NOMO-1 (cell line): ENCODE results near the gene THAP11.
A peak's percentile ranks its signal among the peaks of the same experiment; 100 is the strongest.

ENCODE experiments used
- DNase-seq, 2 experiments: peaks; one replicate each; lab custom pipeline; 2025; ENCODE audit not compliant: unreplicated experiment in 2 of 2; lab: John Stamatoyannopoulos, UW

Gene THAP11

DNA sequence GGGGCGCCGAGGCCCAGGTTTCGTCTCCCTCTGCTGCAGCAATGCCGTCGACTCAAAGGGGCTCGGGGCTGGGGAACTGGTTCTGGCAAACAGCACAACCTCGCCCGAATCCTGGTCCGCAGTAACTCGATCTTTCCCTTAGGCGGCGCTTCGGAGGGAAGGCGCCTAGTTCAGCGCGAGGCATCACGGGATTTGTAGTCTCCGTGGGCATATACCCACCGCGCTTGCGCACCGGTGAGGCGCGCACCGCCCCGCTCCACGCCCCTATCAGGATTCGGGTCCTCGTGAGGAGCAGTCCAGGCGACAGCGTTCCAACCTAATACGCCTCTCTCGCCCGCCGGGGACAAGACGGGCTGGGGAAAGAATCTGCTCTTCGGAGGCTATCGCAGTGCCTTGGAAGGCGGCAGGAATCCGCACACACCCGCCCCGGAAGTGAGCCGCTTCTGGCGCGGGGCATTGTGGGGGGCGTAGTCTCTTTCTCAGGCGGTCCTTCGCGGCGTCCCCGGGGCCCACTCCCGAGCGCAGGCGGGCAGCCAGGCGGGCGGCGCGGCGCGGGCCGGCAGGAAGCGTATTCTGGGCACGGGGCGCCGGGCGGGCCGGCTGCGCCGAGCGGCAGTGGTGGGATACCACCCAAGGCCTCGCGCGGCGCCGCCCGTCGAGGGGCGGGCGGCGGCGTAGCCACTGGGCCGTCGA, at the start of gene THAP11:
THAP11 (plus strand) TSS at position 505 of the 693 bp plus-strand sequence. CDS start 235 bp downstream, outside the sequence.
- DNase-seq, result peak; percentile 96 to 99

DNA sequence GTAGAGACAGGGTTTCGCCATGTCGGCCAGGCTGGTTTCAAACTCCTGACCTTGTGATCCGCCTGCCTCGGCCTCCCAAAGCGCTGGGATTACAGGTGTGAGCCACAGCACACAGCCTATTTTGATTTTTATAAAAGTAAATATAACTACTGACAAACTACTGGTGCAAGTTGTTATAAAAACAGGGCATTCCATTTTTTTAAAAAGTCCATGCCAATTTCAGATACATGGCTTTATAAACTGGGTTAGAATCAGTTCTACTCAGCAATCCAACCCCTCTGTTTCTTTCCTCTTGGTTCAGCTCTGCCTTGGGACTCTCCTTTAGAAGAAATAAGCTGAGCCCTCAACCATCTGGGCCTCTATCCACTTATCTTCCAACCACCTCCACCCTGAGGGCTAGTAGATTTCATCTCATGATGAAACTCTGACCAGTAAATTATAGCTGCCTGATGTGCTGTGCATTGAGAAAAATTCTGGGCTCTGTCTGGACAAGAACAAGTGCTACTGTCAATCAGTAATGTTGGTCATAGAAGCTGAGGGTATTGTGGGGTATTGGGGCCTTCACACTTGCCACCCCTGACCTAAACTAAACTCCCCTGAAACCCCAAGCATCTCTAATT, 45.9 kb upstream of the THAP11 start:
- no peak for DNase-seq

DNA sequence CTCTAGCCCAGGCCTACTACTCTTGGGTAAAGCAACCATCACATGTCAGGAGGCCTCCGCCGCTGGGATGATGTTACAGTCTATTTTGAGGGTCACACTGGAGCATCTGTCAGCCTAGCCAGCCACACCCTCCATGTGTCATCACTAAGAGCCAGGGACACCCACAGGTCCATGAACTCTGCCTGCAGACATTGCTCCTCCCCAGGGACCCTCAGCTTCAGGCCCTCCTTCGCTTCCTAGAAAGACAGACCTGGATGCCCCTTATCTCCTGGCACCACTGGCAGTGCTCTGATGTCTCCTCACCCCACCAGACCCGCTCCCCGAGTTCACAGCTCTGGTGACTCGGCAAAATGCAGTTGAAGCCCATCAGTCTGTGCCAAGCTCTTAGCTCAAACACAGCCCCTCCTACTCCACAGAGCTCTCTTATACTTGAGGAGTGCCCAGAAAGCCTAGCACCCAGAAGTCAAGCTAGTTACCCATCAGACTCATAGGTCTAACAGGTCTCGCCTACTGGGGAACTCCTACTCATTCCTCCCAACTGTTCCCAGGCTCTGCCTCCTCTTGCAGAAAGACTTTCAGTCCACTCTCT, 41.7 kb upstream of the THAP11 start:
- no peak for DNase-seq

DNA sequence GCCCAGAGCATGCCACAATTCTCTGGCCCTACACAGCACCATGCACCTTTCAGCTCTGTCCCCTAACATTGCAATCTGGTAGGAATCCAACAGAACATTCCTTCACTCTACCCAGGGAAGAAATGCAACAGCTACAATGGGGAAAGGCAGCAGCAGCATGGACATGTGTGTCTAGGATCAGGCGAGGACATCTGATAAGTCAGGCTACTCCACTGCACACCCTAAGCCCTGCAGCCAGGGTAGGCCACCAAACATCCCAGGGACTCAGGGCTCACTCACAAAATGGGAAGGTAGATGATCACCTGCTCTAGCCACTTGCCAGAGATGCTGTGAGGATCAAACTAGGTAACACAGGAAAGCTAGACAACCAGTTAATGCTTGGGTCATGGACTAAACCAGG, 40.9 kb upstream of the THAP11 start:
- no peak for DNase-seq

DNA sequence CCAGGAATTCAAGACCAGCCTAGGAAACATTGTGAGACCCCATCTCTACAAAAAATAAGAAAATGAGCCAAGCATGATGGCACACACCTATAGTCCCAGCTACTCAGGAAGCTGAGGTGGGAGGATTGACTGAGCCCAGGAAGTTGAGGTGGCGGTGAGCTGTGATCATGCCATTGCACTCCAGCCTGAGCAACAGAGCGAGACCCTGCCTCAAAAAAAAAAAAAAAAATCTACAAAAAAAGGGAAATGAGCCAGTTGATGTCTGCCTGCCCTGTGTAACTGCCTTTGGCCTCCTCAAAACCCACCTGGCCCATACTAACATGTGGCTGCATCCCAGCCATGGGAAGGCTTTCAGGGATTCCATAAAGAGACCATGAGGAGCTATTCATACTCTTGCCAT, 40.2 kb upstream of the THAP11 start:
- DNase-seq, result no peak

DNA sequence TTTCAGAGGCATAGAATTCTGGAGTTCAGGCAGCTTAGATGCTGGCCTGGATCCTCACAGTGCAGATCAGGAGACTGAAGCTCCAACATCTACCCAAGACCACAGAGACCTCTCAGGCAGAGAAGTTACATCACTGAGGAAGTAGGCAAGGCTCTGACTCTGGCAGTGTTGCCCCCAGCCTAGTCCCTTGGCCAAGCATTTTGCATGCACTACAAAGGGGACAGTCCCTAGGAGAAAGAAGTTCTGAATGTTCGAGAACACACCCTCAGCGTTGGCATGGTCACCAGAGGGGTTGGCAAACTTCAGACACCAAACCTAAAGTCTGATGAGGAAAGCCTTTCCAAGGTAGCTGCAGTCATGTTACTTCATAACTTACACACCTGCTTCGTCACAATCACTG, 38.2 kb upstream of the THAP11 start:
- no peak for DNase-seq

DNA sequence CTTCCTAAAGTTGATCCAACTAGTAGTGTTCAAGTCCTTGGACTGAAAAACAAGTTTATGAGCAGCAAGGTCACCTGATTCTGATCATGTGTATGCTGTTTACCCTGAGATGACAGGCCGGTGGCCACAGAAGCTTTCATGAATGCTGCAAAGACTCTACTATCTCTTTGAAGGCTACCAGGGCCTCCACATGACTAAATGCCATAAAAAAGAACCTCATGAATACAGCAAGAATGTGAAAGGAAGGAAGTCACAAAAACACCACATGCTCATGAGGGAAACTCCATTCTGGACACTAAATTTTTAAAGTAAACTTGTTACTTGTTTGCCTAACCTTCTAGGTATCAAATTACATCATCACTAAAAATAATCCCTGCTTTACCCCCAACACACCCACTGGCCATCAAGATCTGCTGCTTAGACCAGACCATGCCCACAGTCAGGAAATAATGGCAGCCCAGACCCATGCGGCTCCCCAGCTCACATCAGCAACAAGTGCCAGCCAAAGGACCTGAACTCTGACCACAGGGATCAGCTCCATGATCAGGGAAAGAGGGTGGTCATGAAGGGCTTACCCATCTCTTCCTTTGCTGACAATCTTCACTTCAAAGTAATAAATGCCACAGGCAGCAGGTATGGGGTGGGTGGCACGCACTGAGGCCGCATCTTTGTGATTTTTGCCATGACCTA, 37.1 kb upstream of the THAP11 start:
- no peak for DNase-seq

DNA sequence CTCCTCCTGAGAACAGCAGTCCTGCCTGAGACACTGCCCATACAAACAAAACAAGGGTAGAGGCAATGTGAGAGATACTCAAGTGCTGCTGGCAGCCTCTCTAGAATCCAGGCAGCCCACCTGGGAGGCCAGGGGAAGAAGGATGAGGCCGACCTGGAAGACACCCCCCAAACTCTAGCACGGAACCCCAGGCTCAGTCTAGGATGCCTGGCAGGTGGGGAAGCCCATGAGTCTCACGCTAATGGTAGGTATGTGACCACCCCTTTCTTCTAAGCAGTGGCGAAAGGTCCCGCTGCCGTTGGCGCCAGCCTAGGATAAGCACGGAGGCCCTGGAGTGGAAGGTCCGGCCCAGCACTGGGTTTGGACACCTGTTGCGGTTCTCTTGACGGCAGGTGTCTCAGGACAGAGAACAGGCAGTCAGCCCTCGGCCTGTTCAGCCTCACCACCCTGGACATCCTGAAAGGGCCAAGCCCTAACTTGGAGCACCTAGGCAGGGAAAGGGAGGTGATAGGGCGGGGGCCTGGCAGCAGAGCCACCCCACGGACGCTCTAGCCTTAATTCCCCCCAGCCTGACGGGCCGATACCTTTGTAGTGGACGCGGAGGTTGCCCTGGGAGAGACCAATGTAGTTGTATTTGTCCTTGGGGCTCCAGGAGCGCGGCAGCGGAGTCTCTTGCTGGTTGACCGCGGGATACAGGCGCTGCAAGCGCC, 36.2 kb upstream of the THAP11 start:
- no peak for DNase-seq

DNA sequence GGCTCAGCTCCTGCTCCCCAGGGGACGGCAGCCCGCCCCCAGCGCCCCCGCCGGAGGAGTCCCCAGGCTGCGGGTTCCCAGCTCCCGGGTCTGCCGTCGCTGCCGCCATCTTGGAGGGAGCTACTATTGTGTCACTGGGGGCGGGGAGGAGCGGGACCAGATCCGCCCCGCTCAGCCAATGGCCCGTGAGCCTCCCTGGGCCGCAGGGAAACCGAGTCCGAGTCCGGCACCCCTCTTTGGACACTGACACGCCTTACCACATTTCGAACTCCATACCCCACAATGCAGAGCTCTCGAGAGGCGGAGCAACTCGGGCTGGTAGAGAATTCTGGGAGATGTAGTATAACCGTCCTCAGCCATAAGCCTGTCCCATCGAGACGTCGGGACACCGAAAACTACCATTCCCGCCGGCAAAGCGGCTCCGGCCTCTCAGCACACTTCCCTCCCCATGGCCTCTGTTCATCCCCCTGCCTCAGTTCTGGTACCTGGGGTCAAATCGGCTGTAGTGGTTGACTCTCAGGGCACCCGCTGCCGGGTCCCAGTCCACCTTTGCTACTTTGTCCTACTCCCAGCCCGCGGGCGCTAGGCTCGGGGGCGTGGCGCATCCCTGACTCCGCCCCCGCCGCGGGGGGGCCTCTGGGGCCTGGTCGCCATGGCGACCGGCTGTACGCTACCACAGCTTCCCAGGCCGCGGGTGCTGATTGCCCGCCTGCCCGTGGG, 35.5 kb upstream of the THAP11 start, which contains the start of the genes RANBP10 and TSNAXIP1:
RANBP10 (minus strand) TSS at position 133 of the 720 bp plus-strand sequence; CDS start at position 109, 24 bp downstream.
TSNAXIP1 (plus strand) TSS at position 462 of the 720 bp plus-strand sequence. CDS start 261 bp downstream, outside the sequence.
- DNase-seq, result peak; percentile 98 to 99

DNA sequence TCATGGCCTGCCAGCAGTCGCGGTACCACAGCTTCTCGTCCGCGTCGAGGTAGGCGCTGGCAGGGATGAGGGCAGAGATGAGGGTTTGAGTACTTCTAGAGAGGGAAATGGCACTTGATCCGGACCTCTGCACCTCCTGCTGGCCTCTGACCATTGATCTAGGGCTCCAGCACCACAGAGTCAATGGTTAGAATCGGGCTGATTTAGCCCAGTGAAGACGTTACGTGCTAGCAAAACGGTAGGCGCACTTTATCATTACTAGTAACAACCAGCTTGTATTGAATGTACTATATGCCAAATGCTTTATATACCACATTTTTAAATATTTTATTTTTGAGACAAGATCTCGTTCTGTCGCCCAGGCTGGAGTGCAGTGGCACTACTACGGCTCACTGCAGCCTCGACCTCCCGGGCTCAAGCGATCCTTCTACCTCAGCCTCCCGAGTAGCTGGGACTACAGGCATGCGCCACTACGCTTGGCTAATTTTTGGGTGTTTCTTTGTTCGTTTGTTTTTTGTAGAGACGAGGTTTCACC, 34.9 kb upstream of the THAP11 start:
- DNase-seq, result no peak

DNA sequence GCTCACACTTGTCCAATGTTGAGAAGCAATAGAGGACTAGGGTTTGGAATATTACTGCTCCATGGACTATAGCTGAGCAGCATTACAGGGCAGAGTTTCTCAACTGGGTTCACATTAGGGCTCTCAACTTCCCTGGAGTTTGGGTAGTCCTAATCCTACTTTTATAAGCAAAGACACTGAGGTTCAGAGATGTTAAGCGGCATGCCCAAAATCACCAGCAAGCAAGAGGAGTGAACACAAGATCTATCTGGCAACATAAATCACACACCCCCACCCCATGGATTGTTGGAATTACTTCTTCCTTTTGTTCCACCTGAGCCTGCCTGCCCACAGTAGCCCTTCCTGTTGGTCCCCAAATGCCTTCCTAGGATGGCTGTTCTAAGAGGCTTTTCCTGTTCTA, 30.2 kb upstream of the THAP11 start:
- DNase-seq, result no peak

DNA sequence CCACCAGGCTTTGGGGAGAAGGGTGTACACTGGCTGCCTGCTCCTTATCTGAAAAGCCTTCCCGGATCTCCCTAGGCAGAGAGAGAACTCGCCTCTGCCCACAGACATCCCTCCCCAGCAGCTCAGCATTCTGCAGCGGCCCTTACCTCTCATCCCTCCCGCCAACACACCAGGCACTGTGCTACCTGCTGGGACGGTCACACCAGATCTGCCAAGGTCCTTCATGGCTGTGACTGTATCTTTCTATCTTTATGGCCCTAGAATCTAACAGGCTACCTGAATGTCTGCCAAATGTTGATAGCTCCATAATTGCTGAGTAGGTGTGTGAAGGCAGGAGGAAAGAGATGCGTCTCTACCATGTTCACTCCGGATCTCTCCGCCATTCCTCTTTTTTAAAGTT, 27.6 kb upstream of the THAP11 start:
- DNase-seq, result no peak

DNA sequence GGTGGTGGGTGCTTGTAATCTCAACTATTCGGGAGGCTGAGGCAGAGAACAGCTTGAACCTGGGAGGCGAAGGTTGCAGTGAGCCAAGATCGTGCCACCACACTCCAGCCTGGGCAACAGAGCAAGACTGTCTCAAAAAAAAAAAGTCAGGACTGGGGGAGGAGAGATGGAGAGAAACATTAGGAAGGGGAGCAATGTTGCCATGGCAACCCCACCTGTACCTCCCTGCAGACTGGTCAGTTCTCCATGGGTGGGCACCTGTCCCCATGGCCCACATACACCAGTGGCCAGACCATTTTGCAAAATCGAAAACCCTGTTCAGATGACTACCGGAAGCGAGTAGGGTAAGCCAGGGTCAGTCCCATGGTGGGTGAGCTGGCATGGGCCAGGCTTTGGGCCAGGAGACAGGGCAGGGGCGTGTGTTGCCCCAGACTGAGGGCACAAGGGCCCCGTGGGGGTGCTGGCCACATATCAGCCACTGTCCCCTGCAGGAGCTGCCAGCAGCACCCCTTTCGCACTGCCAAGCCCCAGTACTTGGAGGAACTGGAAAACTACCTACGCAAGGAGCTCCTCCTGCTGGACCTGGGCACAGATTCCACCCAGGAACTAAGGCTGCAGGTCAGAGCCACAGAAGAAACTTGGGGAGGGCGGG, 21.4 kb upstream of the THAP11 start:
- DNase-seq, result no peak

DNA sequence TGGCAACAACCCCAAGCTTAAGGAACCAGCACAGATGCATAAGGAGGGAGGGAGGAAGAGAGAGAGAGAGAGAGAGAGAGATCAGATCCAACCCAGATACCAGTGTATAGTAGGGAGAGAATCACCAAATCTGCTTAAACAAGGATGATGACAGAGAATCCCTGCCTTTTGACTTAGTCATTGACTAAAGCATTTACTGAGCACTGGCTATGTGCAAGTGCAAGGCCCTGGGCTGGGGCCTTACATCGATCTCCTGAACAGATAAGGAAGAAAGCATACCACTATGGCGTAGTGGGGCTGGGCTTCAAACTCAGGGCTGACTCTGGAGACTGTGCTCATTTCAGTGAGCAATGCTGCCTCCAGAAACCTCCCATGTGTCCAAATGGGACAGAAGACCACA, 19.6 kb upstream of the THAP11 start:
- DNase-seq, result no peak

DNA sequence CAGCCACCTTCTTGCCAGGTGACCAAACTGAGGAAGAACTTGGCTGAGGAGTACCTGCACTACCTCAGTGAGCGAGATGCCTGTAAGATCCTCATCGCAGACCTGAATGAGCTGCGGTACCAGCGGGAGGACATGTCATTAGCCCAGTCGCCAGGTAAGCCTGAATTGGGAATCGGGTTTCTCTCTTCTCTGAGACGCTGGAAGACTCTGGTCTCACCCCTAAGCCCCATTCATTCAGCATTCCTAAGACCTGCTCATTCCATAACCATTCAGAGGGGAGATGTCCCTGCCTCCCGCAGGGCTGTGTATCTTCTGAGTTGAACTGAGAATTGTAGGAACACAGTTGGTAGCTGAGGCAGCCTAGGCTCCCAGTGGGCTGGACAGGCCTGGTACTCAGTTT, 17.0 kb upstream of the THAP11 start:
- DNase-seq, result no peak

DNA sequence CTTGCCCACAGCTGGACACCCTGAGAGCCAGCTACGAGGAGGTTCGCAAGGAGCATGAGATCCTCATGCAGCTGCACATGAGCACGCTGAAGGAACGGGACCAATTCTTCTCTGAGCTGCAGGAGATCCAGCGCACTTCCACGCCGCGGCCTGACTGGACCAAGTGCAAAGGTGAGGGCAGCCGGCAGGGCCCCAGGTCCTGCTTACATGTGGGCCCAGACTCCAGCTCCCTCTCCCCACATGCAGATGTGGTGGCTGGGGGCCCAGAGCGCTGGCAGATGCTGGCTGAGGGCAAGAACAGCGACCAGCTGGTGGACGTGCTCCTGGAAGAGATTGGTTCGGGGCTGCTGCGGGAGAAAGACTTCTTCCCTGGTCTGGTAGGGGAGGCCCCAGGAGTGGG, 16.2 kb upstream of the THAP11 start:
- DNase-seq, result no peak

DNA sequence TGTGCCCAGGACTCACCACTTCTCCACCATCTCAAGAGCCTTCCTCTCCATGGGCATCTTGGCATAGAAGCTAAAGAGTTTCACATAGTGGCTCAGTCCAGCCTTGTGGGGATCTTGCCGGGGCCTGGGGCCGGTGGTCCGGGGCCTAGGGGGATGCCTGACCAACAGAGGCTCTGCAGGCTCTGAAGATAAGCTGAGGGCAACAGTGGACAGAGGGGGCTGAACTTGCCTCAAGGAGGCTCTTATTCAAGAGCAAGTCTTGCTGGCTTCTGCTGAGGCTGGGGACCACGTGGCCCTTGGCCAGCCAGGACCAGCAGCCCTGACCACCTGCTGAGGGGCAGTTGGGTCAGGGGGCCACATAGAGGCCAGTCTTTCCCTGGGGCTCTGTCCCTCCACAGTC, 13.5 kb upstream of the THAP11 start:
- DNase-seq, result no peak

DNA sequence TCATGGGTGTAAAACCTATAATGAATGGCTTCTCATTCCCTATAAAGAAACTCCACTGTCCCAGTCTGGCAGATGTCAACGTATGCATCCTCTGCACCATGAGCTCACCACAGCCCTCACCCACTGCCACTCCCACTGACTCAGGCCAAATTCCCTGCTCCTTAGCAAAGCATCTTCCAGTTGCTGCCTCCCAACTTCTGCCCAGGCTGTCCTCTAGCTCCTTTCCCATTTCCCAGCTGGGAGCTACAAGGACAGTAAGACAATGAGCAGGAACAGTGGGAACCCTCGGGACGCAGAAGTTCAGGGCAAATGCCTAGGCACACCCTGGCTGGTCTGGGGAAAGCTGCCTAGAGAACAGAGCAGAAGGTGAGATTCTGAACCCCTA, 9.1 kb upstream of the THAP11 start:
- no peak for DNase-seq
